Stimulated activated naive CD4-positive, alpha-beta T cell (primary cell): ENCODE data around the gene E2F1.

Experiments
- DNase-seq, 6 experiments: peaks; one replicate each; lab custom pipeline; 2025; lab: John Stamatoyannopoulos, UW

E2F1 gene

DNA sequence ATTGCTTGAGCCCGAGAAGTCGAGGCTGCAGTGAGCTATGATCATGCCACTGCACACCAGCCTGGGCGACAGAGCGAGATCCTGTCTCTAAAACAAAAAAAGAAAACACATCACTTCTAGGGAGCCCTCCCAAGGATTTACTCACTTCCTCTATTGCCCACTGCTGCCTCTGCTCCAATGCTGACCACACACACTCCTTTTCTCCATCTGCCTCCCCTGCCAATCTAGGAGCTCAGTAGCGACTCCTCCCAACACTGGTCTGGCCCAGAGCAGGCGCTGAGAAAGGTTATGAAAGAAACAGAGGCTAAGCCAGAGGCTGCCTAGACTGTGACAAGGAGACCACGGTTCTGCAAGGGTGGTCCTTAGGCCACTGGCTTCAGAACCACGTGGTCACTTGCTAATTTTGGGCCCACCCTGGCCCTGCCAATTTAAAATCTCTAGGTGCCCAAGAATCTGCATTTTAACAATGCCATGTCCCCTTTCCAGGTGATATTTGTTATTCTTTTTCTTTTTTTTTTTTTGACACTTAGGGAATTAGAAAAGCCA is 1.3 kb upstream of the E2F1 start:
- no peak for DNase-seq

GRCh38 chr20:33686984-33687366 is 790 bp upstream of the E2F1 start:
- DNase-seq: no peak

- peak in 3 of 6 experiments; percentile 20 to 42 (median 25) for DNase-seq
These were observed 671 bp downstream of the E2F1 start for GRCh38 chr20:33685328-33686099.

GRCh38 chr20:33684533-33685327 is 1.5 kb downstream of the E2F1 start:
- DNase-seq: no peak

DNA sequence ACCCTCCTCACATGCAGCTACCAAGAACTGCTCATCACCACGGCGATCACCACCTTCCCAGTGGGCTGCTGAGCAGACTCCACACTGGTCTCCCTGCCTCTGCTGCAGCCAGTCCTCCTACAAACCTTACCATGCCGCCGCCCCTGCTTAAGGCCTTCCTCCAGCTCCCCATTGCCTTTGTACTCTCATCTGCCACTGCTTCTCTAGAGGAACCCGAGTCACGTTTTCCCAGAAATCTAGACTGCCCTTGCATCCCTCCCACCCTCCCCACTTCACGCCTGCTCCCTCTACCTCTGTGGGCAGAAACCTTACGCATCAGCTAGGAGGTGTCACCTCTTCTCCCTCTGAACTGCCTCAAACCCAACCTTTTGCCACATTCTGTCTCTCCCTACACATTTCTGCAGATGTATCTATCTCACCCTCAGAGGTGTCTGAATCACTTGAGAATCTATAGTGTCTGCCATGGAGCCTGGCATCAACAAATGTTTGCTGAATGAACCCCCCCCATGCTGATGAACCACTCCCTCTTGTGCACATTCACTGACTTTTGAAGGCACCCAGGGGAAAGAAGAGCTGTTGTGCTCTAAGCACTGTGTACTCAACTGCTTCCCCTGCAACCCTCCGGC is 4.3 kb downstream of the E2F1 start:
- DNase-seq: no peak

DNA sequence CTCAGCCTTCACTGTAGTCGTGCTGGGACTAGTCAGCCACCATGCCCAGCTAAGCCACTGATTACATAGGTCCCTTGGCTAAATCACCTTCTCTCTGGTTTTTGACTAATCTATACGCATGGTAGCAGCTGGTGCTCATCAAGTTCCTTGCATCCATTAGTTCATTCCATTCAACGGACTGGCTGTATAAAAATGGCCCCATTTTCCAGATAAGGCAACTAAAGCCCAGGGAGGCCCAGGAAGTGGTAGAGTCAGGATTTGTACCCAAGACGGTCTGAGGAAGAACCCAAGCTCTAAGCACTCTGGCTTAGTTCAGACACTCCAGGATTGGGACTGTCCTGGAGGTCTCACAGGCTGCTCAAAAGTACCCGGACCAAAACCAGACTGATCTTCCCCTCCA is 4.9 kb downstream of the E2F1 start:
- DNase-seq: no peak

DNA sequence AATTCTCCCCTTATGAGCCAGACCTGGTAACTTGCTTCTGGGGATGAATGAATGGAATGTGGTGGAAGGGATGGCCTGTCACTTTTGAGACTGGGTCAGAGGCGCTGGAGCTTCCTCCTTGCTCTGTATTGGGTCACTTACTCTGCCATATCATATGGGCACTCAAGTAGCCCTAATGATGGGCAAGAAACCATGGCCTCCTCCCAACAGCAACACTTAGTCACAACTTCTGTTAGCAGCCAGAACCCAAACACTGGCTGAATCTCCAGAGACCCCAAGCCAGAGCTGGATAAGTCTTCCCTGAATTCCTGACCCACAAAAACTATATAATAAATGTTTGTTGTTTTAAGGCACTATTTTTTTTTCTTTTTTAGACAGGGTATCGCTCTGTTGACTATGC is 5.5 kb downstream of the E2F1 start:
- DNase-seq: no peak

DNA sequence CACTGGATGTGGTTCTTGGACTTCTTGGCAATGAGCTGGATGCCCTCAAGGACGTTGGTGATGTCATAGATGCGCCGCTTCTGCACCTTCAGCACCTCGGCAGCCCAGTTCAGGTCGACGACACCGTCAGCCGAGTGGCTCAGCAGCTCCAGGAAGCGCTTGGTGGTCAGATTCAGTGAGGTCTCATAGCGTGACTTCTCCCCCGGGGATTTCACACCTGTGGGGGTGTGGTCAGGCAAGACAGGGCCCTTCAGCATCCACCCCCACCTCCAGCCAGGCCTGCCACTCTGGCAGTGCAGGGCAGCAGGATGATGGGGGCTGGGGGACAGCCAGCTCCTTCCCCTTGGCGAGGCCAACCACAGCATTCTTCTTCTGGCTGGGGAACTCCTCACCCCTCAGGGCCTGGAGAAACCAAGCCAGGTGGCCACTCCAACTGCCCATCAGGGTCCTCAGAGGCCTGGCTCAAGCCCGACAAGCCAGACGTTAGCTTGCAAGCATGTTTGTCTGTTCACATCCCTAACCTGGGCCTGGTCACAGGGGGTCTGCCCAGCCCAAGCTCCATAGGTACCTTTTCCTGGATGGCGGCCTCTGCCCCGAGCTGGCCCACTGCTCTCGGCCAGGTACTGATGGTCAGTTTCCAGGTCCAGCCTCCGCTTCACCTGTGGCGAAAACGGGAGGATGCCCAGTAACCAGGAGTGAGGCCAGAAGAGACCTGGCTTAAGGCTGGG is 6.3 kb downstream of the E2F1 start:
- DNase-seq: peak in 1 of 6 experiments; percentile 10

- DNase-seq: no peak
These were observed 8.0 kb downstream of the E2F1 start for GRCh38 chr20:33677991-33678702.

GRCh38 chr20:33676652-33677645 is 9.2 kb downstream of the E2F1 start:
- DNase-seq: no peak

GRCh38 chr20:33676121-33676520 is 10.1 kb downstream of the E2F1 start:
- DNase-seq: no peak

GRCh38 chr20:33675136-33675959 is 10.8 kb downstream of the E2F1 start:
- no peak for DNase-seq

DNA sequence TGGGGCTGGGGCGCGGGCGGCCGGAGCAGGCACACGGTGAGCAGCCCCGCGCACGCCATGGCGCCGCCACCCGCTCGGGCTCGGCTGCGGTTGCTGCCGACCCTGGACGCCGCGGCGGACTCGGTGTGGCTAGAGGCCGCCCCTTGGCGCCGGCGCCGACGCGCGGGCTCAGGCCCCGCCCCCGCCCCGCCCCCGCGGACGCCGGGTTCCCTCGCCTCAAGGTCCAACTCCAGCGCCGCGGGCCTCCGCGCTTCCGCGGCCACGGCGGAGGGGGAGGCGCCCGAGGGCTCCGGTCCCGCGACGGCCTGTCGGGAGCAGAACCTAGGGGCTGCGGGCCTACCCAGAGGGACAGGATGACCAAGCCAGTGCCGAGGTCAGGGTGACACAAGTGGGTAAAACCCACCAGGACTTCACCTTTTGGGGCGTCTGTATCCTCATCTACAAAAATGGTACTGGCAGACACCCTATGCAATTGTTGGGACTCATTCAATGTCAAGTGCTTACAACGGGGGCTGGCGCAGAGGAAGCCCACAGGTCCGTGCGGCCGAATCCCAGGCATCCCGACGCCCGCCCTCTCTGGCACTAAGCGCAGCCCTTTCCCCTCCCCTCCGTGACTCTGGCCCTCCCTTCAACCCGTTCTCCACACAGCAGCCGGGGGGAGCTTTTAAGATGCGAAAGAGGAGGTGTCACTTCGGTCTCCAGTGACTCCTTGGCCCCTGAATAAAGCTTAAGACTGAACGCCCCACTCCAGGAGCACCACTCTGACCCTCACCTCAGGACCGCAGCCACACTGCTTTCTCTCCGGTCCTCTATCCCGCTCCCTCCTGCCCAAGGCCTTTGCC is 11.7 kb downstream of the E2F1 start, which contains the start of gene NECAB3:
Gene NECAB3 (minus strand): TSS at position 135 of the 842 bp plus-strand sequence. CDS start 76 bp downstream, at position 59.
- DNase-seq: peak in 5 of 6 experiments; percentile 31 to 60 (median 33)

- peak in 1 of 6 experiments; percentile 24 for DNase-seq
These were observed 12.5 kb downstream of the E2F1 start for GRCh38 chr20:33673410-33674293.

GRCh38 chr20:33673114-33673409 is 13.1 kb downstream of the E2F1 start:
- no peak for DNase-seq

- no peak for DNase-seq
These were observed 13.6 kb downstream of the E2F1 start for GRCh38 chr20:33672426-33673113.
